Activated CD4-positive, alpha-beta T cell treated with anti-CD3 and anti-CD28 coated beads for 1 hour (primary cell): ENCODE measurements around the gene ITGA11.

Experiments
- DNase-seq: peaks from one replicate; pipeline ENCODE4 v3.0.0-alpha.2; 2020

ITGA11 gene

GRCh38 chr15:68279779-68280753, 151.9 kb downstream of the ITGA11 start:
- no peak for DNase-seq

- no peak for DNase-seq
These were observed 153.2 kb downstream of the ITGA11 start for GRCh38 chr15:68278595-68279405.

- no peak for DNase-seq
These were observed 153.7 kb downstream of the ITGA11 start for GRCh38 chr15:68278345-68278594.

GRCh38 chr15:68277603-68278344, 154.2 kb downstream of the ITGA11 start, which contains the start of gene FEM1B:
Gene FEM1B, plus strand, starts transcription at chr15:68277745. Its CDS starts 673 bp downstream, at chr15:68278418.
- DNase-seq, result peak; percentile 83

GRCh38 chr15:68277131-68277602, 154.8 kb downstream of the ITGA11 start:
- DNase-seq, result no peak

GRCh38 chr15:68276668-68277067, 155.3 kb downstream of the ITGA11 start:
- no peak for DNase-seq

- no peak for DNase-seq
These were observed 156.7 kb downstream of the ITGA11 start for GRCh38 chr15:68275165-68275746.

- DNase-seq, result no peak
These were observed 157.6 kb downstream of the ITGA11 start for GRCh38 chr15:68274201-68274848.

GRCh38 chr15:68272721-68273271, 159.2 kb downstream of the ITGA11 start:
- no peak for DNase-seq

GRCh38 chr15:68271854-68272471, 160.0 kb downstream of the ITGA11 start:
- no peak for DNase-seq

GRCh38 chr15:68268405-68268804, 163.6 kb downstream of the ITGA11 start:
- DNase-seq, result no peak

GRCh38 chr15:68265674-68266073, 166.3 kb downstream of the ITGA11 start:
- no peak for DNase-seq

GRCh38 chr15:68265081-68265480, 166.9 kb downstream of the ITGA11 start:
- no peak for DNase-seq

- DNase-seq, result no peak
These were observed 167.7 kb downstream of the ITGA11 start for GRCh38 chr15:68264282-68264681.

GRCh38 chr15:68262514-68263356, 169.2 kb downstream of the ITGA11 start:
- DNase-seq, result no peak

GRCh38 chr15:68261980-68262379, 170.0 kb downstream of the ITGA11 start:
- no peak for DNase-seq

GRCh38 chr15:68261241-68261640, 170.7 kb downstream of the ITGA11 start:
- no peak for DNase-seq

- DNase-seq, result no peak
These were observed 172.1 kb downstream of the ITGA11 start for GRCh38 chr15:68259883-68260282.

GRCh38 chr15:68258692-68259091, 173.3 kb downstream of the ITGA11 start:
- no peak for DNase-seq
